Osteoblast (primary cell): Measurements from ENCODE around the gene SLC9A9. TPM values are rescaled to one million over a fixed set of nuclear protein-coding genes. Genes with fewer than 3 reads are reported as not detected.
A peak's percentile ranks its signal among the peaks of the same experiment; 100 is the strongest.

Experiments
- DNase-seq: peaks from one replicate; pipeline ENCODE4 v3.0.0; 2011; ENCODE audit warnings: low spot score, mixed read lengths; ENCODE audit not compliant: insufficient read length; ENCODE audit errors: missing footprints
- H2AFZ ChIP-seq: 2 replicates; pipeline ENCODE4 v1.6.0; 2011; ENCODE audit warnings: mild to moderate bottlenecking, low read length
- H3K27ac ChIP-seq: 2 replicates; pipeline ENCODE4 v1.5.1; 2011; ENCODE audit warnings: mild to moderate bottlenecking, low read depth, low read length, moderate library complexity
- H3K27me3 ChIP-seq: 2 replicates; pipeline ENCODE4 v1.6.0; 2012; ENCODE audit warnings: mild to moderate bottlenecking, control low read depth, inconsistent platforms, low read length, moderate library complexity; ENCODE audit not compliant: insufficient read depth
- H3K36me3 ChIP-seq: 2 replicates; pipeline ENCODE4 v1.5.1; 2011; ENCODE audit warnings: mild to moderate bottlenecking, low read length, control low read depth, moderate library complexity; ENCODE audit not compliant: insufficient read depth
- H3K4me1 ChIP-seq: 2 replicates; pipeline ENCODE4 v1.5.1; 2011; ENCODE audit warnings: mild to moderate bottlenecking, low read length, control low read depth, moderate library complexity; ENCODE audit not compliant: insufficient read depth
- H3K4me2 ChIP-seq: 2 replicates; pipeline ENCODE4 v1.6.0; 2011; ENCODE audit warnings: mild to moderate bottlenecking, low read length; ENCODE audit not compliant: insufficient read depth
- H3K4me3 ChIP-seq: fragments of 200-600 bp; sonication (generic); 3 replicates; pipeline ENCODE4 v1.5.1; 2012; ENCODE audit warnings: mild to moderate bottlenecking, low read length, inconsistent platforms; ENCODE audit not compliant: insufficient read depth
- H3K79me2 ChIP-seq: 2 replicates; pipeline ENCODE4 v1.6.0; 2012; ENCODE audit warnings: mild to moderate bottlenecking, low read length, control low read depth, inconsistent platforms; ENCODE audit not compliant: insufficient read depth
- H3K9me3 ChIP-seq: 2 replicates; pipeline ENCODE4 v1.5.1; 2011; ENCODE audit warnings: low read depth, low read length, control low read depth
- H4K20me1 ChIP-seq: 2 replicates; pipeline ENCODE4 v1.6.0; 2012; ENCODE audit warnings: mild to moderate bottlenecking, low read length, control low read depth; ENCODE audit not compliant: insufficient read depth
- CTCF ChIP-seq: IDR thresholded peaks from 2 replicates; pipeline ENCODE4 v1.5.1; 2011; ENCODE audit warnings: mild to moderate bottlenecking, low read depth, low read length, moderate library complexity; ENCODE audit errors: extremely low read depth
- total RNA-seq: library from RNA; depleted of rRNA; stranded (reverse); fragments of >200 nt; gene quantifications from 2 replicates; pipeline ENCODE4 v1.2.3, GENCODE V29; 2012

The SLC9A9 gene
- total RNA-seq = 6.5 and 8.3 TPM in 2 replicates

- peak; percentile 70 for DNase-seq
- no peaks in the 10 kb centered on the region for H3K79me2 ChIP-seq
- peak within 1 kb of the TSS; percentile 93 for H3K4me2 ChIP-seq
- H4K20me1 ChIP-seq = no peaks in the 10 kb centered on the region
- H3K27ac ChIP-seq = peak within 1 kb of the TSS; percentile 23
- peak within 1 kb of the TSS; percentile 90 for H2AFZ ChIP-seq
- TF ChIP-seq CTCF = no peak
- H3K4me3 ChIP-seq = peak within 1 kb of the TSS; percentile 72
- no peaks in the 10 kb centered on the region for H3K27me3 ChIP-seq
- no peaks in the 10 kb centered on the region for H3K36me3 ChIP-seq
- H3K9me3 ChIP-seq = no peaks in the 10 kb centered on the region
- H3K4me1 ChIP-seq = peaks cover 13% of the 10 kb centered on the region
These were observed at the start of gene SLC9A9 for GRCh38 chr3:143847787-143848631. Gene SLC9A9, minus strand, starts transcription at chr3:143848468. Its CDS starts 146 bp downstream, at chr3:143848322.

- H3K79me2 ChIP-seq = no peaks in the 10 kb centered on the region
- no peaks in the 10 kb centered on the region for H3K9me3 ChIP-seq
- no peaks in the 10 kb centered on the region for H3K36me3 ChIP-seq
- H3K4me1 ChIP-seq = peaks cover 25% of the 10 kb centered on the region
- TF ChIP-seq CTCF = no peak
- H4K20me1 ChIP-seq = no peaks in the 10 kb centered on the region
- peak overlapping the region; percentile 62 for H3K4me2 ChIP-seq
- H3K27ac ChIP-seq = peak overlapping the region; percentile 67
- peak overlapping the region; percentile 71 for H2AFZ ChIP-seq
- H3K27me3 ChIP-seq = peaks cover 7% of the 10 kb centered on the region
- DNase-seq = peak; percentile 55
- no peak overlapping the region for H3K4me3 ChIP-seq
These were observed 49.5 kb upstream of the SLC9A9 start for GRCh38 chr3:143897576-143898295.

GRCh38 chr3:143896486-143896885 lies 48.2 kb upstream of the SLC9A9 start:
- TF ChIP-seq CTCF = no peak
- Histone ChIP-seq H3K79me2 (no peaks in the 10 kb centered on the region), H3K4me1 (peaks cover 22% of the 10 kb centered on the region), H3K36me3 (no peaks in the 10 kb centered on the region), H3K4me2 (no peak overlapping the region), H3K4me3 (no peak overlapping the region), H2AFZ (peak overlapping the region; percentile 38), H3K9me3 (no peaks in the 10 kb centered on the region), H3K27ac (no peak overlapping the region), H4K20me1 (no peaks in the 10 kb centered on the region), H3K27me3 (peaks cover 19% of the 10 kb centered on the region)
- DNase-seq = peak; percentile 22

GRCh38 chr3:143895805-143896204 lies 47.5 kb upstream of the SLC9A9 start:
- DNase-seq = no peak
- Histone ChIP-seq H3K79me2 (no peaks in the 10 kb centered on the region), H3K9me3 (no peaks in the 10 kb centered on the region), H2AFZ (no peak overlapping the region), H3K4me1 (peaks cover 15% of the 10 kb centered on the region), H3K27me3 (peaks cover 25% of the 10 kb centered on the region), H3K4me2 (no peak overlapping the region), H3K27ac (no peak overlapping the region), H3K4me3 (no peak overlapping the region), H4K20me1 (no peaks in the 10 kb centered on the region), H3K36me3 (no peaks in the 10 kb centered on the region)
- peak; percentile 26 for TF ChIP-seq CTCF
